HFFc6 (cell line): ENCODE data around the gene S1PR1. TPM values are rescaled to one million over a fixed set of nuclear protein-coding genes. Genes with fewer than 3 reads are reported as not detected.

ENCODE experiments used
- DNase-seq: peaks from one replicate; pipeline ENCODE4 v3.0.0-alpha.2; 2018
- H3K27ac Mint-ChIP-seq: 2 replicates; pipeline ENCODE4 v1.8.0; 2020; ENCODE audit warnings: mild to moderate bottlenecking, mixed read lengths
- H3K27me3 Mint-ChIP-seq: 2 replicates; pipeline ENCODE4 v1.8.0; 2021; ENCODE audit warnings: mild to moderate bottlenecking, moderate library complexity, mixed read lengths; ENCODE audit not compliant: insufficient read depth
- H3K36me3 Mint-ChIP-seq: 2 replicates; pipeline ENCODE4 v1.8.0; 2021; ENCODE audit warnings: low read depth, mixed read lengths
- H3K4me1 Mint-ChIP-seq: 2 replicates; pipeline ENCODE4 v1.8.0; 2020; ENCODE audit warnings: low read depth, mixed read lengths
- H3K4me3 Mint-ChIP-seq: 2 replicates; pipeline ENCODE4 v1.8.0; 2020; ENCODE audit warnings: mild to moderate bottlenecking, moderate library complexity, mixed read lengths
- H3K9me3 Mint-ChIP-seq: 2 replicates; pipeline ENCODE4 v1.8.0; 2020; ENCODE audit warnings: mild to moderate bottlenecking, mixed read lengths
- total RNA-seq, 6 experiments: library from RNA; stranded (reverse); fragmentation: NEBNext Ultra II Directional; extraction: Animal tissue kit (Norgen Biotek cat#: 25700); gene quantifications; 2 replicates in 1 of 6; 3 replicates in 5 of 6; pipeline ENCODE4 v1.2.3, GENCODE V29; 2021
- TF ChIP-seq, protein P1 (sequence below): fragments of 200-600 bp; sonication (generic); IDR thresholded peaks from 2 replicates; pipeline ENCODE4 v1.5.0; 2021; ENCODE audit warnings: antibody characterized with exemption, mild to moderate bottlenecking

S1PR1 gene
- total RNA-seq, 6 experiments from 2014 or later, result 6.0 to 10.2 (median 8.9) TPM

DNA sequence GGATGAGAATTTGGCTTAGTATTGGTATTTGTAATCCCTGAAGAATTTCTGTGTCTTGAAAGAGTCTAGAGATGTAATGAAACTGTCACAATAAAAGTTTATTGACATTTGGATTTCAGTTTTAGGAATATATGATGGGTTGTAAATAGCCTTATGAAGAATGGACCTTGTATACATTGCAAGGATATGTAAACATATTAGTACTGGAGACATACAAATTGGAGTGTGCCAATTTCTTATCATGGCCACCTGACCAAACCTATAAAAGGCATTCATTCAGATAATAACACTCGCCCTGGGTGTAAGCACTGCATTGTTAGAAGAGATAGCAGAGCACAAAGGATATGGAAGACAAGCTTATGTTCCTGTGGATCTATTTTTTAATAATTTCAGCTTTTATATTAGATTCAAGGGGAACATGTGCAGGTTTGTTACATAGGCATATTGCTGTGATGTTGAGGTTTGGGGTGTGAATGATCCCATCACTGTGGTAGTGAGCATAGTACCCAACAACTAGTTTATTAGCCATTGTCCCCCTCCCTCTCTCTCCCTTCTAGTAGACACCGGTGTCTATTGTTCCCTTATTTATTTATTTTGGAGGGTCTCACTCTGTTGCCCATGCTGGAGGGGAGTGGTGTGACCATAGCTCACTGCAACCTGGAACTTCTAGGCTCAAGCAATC is 8.6 kb downstream of the S1PR1 start:
- no peak for DNase-seq
- Mint-ChIP-seq H3K27ac (no peak overlapping the region), H3K4me1 (peaks cover 10% of the 10 kb centered on the region), H3K4me3 (no peak overlapping the region), H3K36me3 (no peaks in the 10 kb centered on the region), H3K9me3 (no peaks in the 10 kb centered on the region), H3K27me3 (peaks cover 2% of the 10 kb centered on the region)
- TF ChIP-seq, protein P1, sequence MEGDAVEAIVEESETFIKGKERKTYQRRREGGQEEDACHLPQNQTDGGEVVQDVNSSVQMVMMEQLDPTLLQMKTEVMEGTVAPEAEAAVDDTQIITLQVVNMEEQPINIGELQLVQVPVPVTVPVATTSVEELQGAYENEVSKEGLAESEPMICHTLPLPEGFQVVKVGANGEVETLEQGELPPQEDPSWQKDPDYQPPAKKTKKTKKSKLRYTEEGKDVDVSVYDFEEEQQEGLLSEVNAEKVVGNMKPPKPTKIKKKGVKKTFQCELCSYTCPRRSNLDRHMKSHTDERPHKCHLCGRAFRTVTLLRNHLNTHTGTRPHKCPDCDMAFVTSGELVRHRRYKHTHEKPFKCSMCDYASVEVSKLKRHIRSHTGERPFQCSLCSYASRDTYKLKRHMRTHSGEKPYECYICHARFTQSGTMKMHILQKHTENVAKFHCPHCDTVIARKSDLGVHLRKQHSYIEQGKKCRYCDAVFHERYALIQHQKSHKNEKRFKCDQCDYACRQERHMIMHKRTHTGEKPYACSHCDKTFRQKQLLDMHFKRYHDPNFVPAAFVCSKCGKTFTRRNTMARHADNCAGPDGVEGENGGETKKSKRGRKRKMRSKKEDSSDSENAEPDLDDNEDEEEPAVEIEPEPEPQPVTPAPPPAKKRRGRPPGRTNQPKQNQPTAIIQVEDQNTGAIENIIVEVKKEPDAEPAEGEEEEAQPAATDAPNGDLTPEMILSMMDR, result no peak

DNA sequence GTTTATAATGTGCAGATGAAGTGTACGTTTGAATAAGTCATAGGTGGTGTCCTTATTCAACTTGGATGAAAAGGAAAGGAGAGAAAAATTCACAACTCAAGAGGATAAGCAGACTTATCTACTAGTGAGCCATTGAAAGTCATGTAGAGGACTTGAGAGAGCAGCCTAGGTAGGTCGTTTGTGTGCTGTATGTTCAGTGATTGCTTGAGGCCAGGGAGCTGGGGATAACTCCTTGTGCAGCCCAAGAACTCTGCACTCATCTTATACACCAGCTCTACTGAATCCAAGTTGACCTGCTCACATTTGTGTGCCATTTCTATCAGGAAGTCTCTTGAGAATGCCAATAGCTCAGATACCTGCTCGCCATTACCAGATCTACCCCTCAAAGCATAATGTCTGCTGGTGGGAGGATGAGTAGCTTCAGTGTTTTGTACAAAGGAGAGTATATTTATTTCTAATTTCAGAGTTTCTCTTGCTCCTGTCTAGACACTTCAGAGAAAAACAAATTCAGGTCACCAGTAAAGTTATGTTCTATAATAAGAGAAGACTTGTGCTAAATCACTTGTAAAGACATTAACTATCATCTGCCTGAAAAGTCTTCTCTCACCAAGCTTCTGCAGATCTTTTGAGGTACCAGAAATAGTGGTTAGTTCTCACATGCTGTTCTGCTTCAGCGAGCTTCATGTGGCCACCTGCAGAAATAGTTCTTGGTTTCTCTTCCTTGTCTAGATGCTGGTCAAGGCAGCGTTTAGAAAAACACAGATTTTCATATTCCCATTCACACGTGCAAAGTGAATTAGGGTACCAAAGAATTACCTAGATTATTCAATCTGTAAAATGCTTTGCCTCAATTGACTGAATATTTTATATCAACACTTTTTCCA is 10.8 kb downstream of the S1PR1 start:
- Mint-ChIP-seq H3K4me3 (no peak overlapping the region), H3K27me3 (peaks cover 2% of the 10 kb centered on the region), H3K9me3 (no peaks in the 10 kb centered on the region), H3K36me3 (no peaks in the 10 kb centered on the region), H3K27ac (no peak overlapping the region), H3K4me1 (peaks cover 7% of the 10 kb centered on the region)
- TF ChIP-seq, protein P1, result no peak
- no peak for DNase-seq

DNA sequence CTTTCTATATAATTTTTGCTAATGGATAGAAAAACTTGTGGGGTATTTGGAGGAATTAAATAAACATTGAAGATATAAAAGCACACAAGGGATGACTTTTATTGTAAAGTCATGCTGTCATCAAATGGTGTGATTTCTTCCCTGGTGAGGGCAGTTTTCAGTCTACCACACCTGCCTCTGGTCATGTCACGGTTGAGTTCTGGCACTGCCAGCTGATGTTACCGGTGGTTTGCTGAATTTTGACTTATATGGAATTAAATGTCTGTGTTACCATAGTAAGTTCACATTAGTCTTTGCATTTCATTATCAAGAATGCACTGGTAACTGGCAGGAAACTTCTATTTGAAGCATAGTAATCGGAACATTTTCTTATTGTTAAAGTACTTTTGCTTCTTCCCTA is 13.4 kb downstream of the S1PR1 start:
- no peak for DNase-seq
- peaks cover 20% of the 10 kb centered on the region for H3K4me1 Mint-ChIP-seq
- H3K27ac Mint-ChIP-seq, result no peak overlapping the region
- no peaks in the 10 kb centered on the region for H3K36me3 Mint-ChIP-seq
- TF ChIP-seq, protein P1, result no peak
- H3K4me3 Mint-ChIP-seq, result no peak overlapping the region
- no peaks in the 10 kb centered on the region for H3K9me3 Mint-ChIP-seq
- H3K27me3 Mint-ChIP-seq, result peaks cover 2% of the 10 kb centered on the region

DNA sequence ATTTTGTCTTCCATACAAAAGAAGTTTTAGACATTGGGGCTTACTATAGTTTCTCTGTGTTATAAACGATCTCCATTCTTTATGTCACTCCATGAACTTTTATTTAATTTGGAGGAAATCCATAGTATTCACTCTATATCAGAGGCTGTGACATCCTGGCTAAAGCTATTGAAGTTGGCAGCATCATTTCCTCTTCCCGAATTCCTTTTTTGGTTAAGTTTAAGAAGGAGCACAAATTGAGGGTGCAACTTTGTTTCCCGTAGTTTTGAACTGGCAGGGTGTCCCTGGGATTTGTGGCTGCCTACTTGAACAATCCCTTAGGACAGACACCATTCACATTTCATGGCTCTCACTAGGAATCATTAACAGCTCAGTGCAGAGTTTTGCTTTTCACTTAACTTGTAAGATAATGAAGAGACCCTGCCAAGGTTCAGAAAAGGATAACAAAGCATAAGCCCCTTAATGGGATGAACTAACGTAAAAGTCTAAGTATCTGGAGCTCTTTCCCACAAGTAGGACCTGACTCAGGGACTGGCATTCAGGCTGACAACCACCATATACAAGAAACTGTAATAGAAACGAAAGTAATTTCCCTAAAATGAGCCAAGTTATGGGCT is 13.9 kb downstream of the S1PR1 start:
- Mint-ChIP-seq H3K4me1 (peaks cover 21% of the 10 kb centered on the region), H3K27ac (no peak overlapping the region), H3K9me3 (no peaks in the 10 kb centered on the region), H3K36me3 (no peaks in the 10 kb centered on the region), H3K4me3 (no peak overlapping the region), H3K27me3 (peaks cover 2% of the 10 kb centered on the region)
- TF ChIP-seq, protein P1, result no peak
- DNase-seq, result no peak

DNA sequence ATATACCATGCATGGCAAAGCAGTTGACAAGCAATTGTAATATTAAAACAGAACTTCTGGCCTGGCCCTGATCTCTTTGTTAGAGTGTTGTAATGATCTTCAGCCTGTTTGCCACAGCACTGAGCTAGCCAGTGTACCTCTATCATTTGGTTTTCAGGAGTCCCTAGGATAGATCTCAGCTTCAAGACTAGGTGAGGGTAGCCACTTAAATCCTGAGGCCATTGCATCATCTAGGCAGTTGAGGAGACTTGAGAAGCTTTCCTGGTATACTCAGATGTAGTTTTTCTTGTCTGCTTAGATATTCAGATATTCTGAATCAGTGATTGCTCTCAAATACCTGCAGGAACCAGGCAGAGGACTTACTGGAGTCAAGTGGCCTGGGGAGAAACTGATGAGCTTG is 14.7 kb downstream of the S1PR1 start:
- H3K27ac Mint-ChIP-seq, result no peak overlapping the region
- H3K36me3 Mint-ChIP-seq, result no peaks in the 10 kb centered on the region
- H3K4me1 Mint-ChIP-seq, result peaks cover 21% of the 10 kb centered on the region
- no peaks in the 10 kb centered on the region for H3K27me3 Mint-ChIP-seq
- TF ChIP-seq, protein P1, result no peak
- H3K9me3 Mint-ChIP-seq, result no peaks in the 10 kb centered on the region
- no peak overlapping the region for H3K4me3 Mint-ChIP-seq
- no peak for DNase-seq
